ENCODE data around the gene IDI2. TPM values are rescaled to one million over a fixed set of nuclear protein-coding genes. Genes with fewer than 3 reads are reported as not detected.

The IDI2 gene
- total and polyA plus RNA-seq, 2 experiments from 2014 or later, result not detected

DNA sequence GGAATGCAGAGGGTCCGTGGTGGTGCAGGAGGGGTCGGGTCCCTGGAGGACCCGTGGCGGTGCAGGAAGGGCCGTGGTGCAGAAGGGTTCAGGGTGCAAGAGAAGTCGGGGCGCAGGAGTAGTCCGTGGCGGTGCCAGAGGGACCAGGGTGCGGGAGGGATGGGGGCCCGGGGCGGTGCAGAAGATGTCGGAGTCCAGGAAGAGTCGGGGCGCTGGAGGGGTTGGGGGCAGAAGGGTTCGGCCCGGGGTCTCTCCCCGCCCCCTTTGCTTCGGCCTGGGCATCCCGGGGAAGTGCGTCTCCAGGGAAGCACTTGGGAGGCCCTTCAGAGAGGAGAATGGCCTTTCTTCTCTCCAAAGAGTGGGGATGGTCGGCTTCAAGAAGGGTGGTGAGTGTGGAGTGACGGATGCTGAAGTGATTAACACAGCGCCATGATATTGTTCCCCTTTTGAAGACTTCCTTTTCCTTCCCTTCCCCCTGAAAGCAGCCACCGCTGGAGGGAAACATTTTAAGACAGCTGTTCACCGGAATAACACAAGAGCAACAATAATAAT, 31.5 kb upstream of the IDI2 start:
- DNase-seq (ENCODE audit: low read depth in 1 of 2, low spot score in 1 of 2), result peak in 1 of 2 donors; percentile 21
- peaks cover 19% of the 10 kb centered on the region for H3K4me1 ChIP-seq (ENCODE audit: low read depth)
- H3K36me3 ChIP-seq, result no peaks in the 10 kb centered on the region
- H3K4me3 ChIP-seq, result peak overlapping the region; percentile 64
- no peaks in the 10 kb centered on the region for H3K27me3 ChIP-seq
- H3K27ac ChIP-seq, result peak overlapping the region; percentile 27
- H3K9me3 ChIP-seq (ENCODE audit: low read depth), result no peaks in the 10 kb centered on the region
- no peak for TF ChIP-seq CTCF (IDR thresholded peaks at IDR 0.05; ENCODE audit: low read depth, low read length)

- Histone ChIP-seq H3K9me3 (ENCODE audit: low read depth) (no peaks in the 10 kb centered on the region), H3K36me3 (no peaks in the 10 kb centered on the region), H3K4me3 (peak within 1 kb of the TSS; percentile 64), H3K4me1 (ENCODE audit: low read depth) (peaks cover 19% of the 10 kb centered on the region), H3K27ac (peak within 1 kb of the TSS; percentile 94), H3K27me3 (no peaks in the 10 kb centered on the region)
- DNase-seq (ENCODE audit: low read depth in 1 of 2, low spot score in 1 of 2), result peak; percentile 87 to 88
- TF ChIP-seq CTCF (IDR thresholded peaks at IDR 0.05; ENCODE audit: low read depth, low read length), result no peak
Measured at GRCh38 chr10:1056326-1057105, 30.9 kb upstream of the IDI2 start, which contains the start of gene WDR37. Gene WDR37 (plus strand): TSS chr10:1056385. CDS start chr10:1072156, 15,771 bp downstream.

GRCh38 chr10:1054684-1055083, 29.0 kb upstream of the IDI2 start:
- H3K27me3 ChIP-seq, result no peaks in the 10 kb centered on the region
- H3K4me3 ChIP-seq, result no peak overlapping the region
- TF ChIP-seq CTCF (IDR thresholded peaks at IDR 0.05; ENCODE audit: low read depth, low read length), result no peak
- peaks cover 9% of the 10 kb centered on the region for H3K36me3 ChIP-seq
- H3K4me1 ChIP-seq (ENCODE audit: low read depth), result peaks cover 29% of the 10 kb centered on the region
- DNase-seq (ENCODE audit: low read depth in 1 of 2, low spot score in 1 of 2), result no peak
- no peaks in the 10 kb centered on the region for H3K9me3 ChIP-seq (ENCODE audit: low read depth)
- no peak overlapping the region for H3K27ac ChIP-seq

GRCh38 chr10:1050554-1050953, 24.9 kb upstream of the IDI2 start:
- peak overlapping the region; percentile 99 for H3K27ac ChIP-seq
- peaks cover 17% of the 10 kb centered on the region for H3K4me1 ChIP-seq (ENCODE audit: low read depth)
- H3K36me3 ChIP-seq, result peaks cover 9% of the 10 kb centered on the region
- no peaks in the 10 kb centered on the region for H3K27me3 ChIP-seq
- DNase-seq (ENCODE audit: low read depth in 1 of 2, low spot score in 1 of 2), result no peak
- H3K9me3 ChIP-seq (ENCODE audit: low read depth), result no peaks in the 10 kb centered on the region
- H3K4me3 ChIP-seq, result peak overlapping the region; percentile 71
- TF ChIP-seq CTCF (IDR thresholded peaks at IDR 0.05; ENCODE audit: low read depth, low read length), result no peak

GRCh38 chr10:1050145-1050544, 24.5 kb upstream of the IDI2 start:
- H3K27ac ChIP-seq, result peak overlapping the region; percentile 99
- peak; percentile 38 to 51 for DNase-seq (ENCODE audit: low read depth in 1 of 2, low spot score in 1 of 2)
- TF ChIP-seq CTCF (IDR thresholded peaks at IDR 0.05; ENCODE audit: low read depth, low read length), result no peak
- H3K36me3 ChIP-seq, result peaks cover 9% of the 10 kb centered on the region
- peaks cover 13% of the 10 kb centered on the region for H3K4me1 ChIP-seq (ENCODE audit: low read depth)
- peak overlapping the region; percentile 71 for H3K4me3 ChIP-seq
- no peaks in the 10 kb centered on the region for H3K9me3 ChIP-seq (ENCODE audit: low read depth)
- no peaks in the 10 kb centered on the region for H3K27me3 ChIP-seq
